ENCODE data around the gene PXDN. TPM values are rescaled to one million over a fixed set of nuclear protein-coding genes. Genes with fewer than 3 reads are reported as not detected.

The PXDN gene
- total RNA-seq, 1 experiment from 2014 or later: 146 TPM

DNA sequence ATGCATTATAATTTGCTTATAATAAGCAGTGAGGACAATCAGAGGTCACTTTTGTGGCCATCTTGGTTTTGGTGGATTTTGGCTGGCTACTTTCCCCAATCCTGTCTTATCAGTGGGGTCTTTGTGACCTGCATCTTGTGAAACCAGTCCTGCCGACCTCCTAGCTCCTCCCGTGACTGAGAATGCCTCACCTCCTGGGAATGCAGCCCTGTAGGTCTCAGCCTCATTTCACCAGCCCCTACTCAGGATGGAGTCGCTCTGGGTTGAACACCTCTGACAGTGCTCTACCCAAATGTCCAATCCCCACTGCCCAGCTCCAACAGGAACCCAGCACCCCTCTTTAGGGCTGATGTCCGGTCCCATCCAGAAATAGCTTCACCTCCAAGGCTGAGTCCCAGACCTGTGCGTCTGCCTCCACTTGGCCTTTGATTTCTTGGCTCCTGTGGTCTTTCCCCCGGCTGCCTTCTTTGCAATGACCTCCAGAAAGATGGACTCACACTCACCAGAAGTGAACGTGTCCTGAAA lies 31.3 kb upstream of the PXDN start:
- no peak overlapping the region for H3K4me3 Mint-ChIP-seq
- DNase-seq (ENCODE audit: low spot score) (no peak), ATAC-seq (no peak)
- ChIA-PET POLR2A (no interaction called here), CTCF (no interaction called here)
- no peaks in the 10 kb centered on the region for H3K36me3 Mint-ChIP-seq
- TF ChIP-seq JUN (CRISPR knock-in tag; IDR thresholded peaks at IDR 0.05): no peak
- TF ChIP-seq ETV6 (CRISPR knock-in tag; IDR thresholded peaks at IDR 0.05): no peak
- TF ChIP-seq ZNF671 (CRISPR knock-in tag; IDR thresholded peaks at IDR 0.05): no peak
- TF ChIP-seq GRHL2 (CRISPR knock-in tag; IDR thresholded peaks at IDR 0.05; ENCODE audit: insufficient replicate concordance, severe bottlenecking): no peak
- no peak for TF ChIP-seq IRF2 (CRISPR knock-in tag; IDR thresholded peaks at IDR 0.05; ENCODE audit: borderline replicate concordance, low read depth)
- no peak for TF ChIP-seq FOXP1 (CRISPR knock-in tag; IDR thresholded peaks at IDR 0.05; ENCODE audit: borderline replicate concordance)
- TF ChIP-seq ZNF138 (CRISPR knock-in tag; conservative IDR thresholded peaks at IDR 0.05): no peak
- TF ChIP-seq, protein P1, sequence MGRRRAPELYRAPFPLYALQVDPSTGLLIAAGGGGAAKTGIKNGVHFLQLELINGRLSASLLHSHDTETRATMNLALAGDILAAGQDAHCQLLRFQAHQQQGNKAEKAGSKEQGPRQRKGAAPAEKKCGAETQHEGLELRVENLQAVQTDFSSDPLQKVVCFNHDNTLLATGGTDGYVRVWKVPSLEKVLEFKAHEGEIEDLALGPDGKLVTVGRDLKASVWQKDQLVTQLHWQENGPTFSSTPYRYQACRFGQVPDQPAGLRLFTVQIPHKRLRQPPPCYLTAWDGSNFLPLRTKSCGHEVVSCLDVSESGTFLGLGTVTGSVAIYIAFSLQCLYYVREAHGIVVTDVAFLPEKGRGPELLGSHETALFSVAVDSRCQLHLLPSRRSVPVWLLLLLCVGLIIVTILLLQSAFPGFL (CRISPR knock-in tag; IDR thresholded peaks at IDR 0.05; ENCODE audit: borderline replicate concordance): no peak
- TF ChIP-seq, protein P2, sequence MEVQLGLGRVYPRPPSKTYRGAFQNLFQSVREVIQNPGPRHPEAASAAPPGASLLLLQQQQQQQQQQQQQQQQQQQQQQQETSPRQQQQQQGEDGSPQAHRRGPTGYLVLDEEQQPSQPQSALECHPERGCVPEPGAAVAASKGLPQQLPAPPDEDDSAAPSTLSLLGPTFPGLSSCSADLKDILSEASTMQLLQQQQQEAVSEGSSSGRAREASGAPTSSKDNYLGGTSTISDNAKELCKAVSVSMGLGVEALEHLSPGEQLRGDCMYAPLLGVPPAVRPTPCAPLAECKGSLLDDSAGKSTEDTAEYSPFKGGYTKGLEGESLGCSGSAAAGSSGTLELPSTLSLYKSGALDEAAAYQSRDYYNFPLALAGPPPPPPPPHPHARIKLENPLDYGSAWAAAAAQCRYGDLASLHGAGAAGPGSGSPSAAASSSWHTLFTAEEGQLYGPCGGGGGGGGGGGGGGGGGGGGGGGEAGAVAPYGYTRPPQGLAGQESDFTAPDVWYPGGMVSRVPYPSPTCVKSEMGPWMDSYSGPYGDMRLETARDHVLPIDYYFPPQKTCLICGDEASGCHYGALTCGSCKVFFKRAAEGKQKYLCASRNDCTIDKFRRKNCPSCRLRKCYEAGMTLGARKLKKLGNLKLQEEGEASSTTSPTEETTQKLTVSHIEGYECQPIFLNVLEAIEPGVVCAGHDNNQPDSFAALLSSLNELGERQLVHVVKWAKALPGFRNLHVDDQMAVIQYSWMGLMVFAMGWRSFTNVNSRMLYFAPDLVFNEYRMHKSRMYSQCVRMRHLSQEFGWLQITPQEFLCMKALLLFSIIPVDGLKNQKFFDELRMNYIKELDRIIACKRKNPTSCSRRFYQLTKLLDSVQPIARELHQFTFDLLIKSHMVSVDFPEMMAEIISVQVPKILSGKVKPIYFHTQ (CRISPR knock-in tag; IDR thresholded peaks at IDR 0.05): no peak
- no peak for TF ChIP-seq JAZF1 (CRISPR knock-in tag; IDR thresholded peaks at IDR 0.05)
- TF ChIP-seq, protein P3, sequence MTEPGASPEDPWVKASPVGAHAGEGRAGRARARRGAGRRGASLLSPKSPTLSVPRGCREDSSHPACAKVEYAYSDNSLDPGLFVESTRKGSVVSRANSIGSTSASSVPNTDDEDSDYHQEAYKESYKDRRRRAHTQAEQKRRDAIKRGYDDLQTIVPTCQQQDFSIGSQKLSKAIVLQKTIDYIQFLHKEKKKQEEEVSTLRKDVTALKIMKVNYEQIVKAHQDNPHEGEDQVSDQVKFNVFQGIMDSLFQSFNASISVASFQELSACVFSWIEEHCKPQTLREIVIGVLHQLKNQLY (CRISPR knock-in tag; IDR thresholded peaks at IDR 0.05): no peak
- H3K4me1 Mint-ChIP-seq: peaks cover 25% of the 10 kb centered on the region
- H3K27ac Mint-ChIP-seq: no peak overlapping the region
- H3K9me3 Mint-ChIP-seq: no peaks in the 10 kb centered on the region
- no peaks in the 10 kb centered on the region for H3K27me3 Mint-ChIP-seq (ENCODE audit: low read depth)

DNA sequence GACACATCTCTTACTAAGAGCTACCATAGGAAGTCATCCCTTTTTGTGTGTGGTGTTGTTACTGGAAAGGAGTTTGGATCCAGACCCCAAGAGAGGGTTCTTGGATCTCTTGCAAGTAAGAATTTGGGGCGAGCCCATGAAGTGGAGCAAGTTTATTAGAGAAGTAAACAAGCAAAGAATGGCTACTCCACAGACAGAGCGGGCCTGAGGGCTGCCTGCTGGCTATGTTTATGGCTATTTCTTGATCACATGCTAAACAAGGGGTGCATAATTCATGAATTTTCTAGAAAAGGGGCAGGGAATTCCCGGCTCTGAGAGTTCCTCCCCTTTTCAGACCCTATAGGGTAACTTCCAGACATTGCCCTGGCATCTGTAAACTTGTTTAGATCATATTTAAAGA lies 30.6 kb upstream of the PXDN start:
- Mint-ChIP-seq H3K36me3 (no peaks in the 10 kb centered on the region), H3K27ac (no peak overlapping the region)
- ATAC-seq: no peak
- TF ChIP-seq, protein P4, sequence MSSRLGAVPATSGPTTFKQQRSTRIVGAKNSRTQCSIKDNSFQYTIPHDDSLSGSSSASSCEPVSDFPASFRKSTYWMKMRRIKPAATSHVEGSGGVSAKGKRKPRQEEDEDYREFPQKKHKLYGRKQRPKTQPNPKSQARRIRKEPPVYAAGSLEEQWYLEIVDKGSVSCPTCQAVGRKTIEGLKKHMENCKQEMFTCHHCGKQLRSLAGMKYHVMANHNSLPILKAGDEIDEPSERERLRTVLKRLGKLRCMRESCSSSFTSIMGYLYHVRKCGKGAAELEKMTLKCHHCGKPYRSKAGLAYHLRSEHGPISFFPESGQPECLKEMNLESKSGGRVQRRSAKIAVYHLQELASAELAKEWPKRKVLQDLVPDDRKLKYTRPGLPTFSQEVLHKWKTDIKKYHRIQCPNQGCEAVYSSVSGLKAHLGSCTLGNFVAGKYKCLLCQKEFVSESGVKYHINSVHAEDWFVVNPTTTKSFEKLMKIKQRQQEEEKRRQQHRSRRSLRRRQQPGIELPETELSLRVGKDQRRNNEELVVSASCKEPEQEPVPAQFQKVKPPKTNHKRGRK (CRISPR knock-in tag; IDR thresholded peaks at IDR 0.05; ENCODE audit: borderline replicate concordance): no peak
- TF ChIP-seq NFE2L1 (CRISPR knock-in tag; IDR thresholded peaks at IDR 0.05) (no peak), ELF4 (CRISPR knock-in tag; IDR thresholded peaks at IDR 0.05; ENCODE audit: low read depth) (no peak), ZNF423 (CRISPR knock-in tag; IDR thresholded peaks at IDR 0.05) (no peak), RELA (CRISPR knock-in tag; IDR thresholded peaks at IDR 0.05; ENCODE audit: borderline replicate concordance) (no peak)
- TF ChIP-seq, protein P5, sequence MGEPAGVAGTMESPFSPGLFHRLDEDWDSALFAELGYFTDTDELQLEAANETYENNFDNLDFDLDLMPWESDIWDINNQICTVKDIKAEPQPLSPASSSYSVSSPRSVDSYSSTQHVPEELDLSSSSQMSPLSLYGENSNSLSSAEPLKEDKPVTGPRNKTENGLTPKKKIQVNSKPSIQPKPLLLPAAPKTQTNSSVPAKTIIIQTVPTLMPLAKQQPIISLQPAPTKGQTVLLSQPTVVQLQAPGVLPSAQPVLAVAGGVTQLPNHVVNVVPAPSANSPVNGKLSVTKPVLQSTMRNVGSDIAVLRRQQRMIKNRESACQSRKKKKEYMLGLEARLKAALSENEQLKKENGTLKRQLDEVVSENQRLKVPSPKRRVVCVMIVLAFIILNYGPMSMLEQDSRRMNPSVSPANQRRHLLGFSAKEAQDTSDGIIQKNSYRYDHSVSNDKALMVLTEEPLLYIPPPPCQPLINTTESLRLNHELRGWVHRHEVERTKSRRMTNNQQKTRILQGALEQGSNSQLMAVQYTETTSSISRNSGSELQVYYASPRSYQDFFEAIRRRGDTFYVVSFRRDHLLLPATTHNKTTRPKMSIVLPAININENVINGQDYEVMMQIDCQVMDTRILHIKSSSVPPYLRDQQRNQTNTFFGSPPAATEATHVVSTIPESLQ (CRISPR knock-in tag; IDR thresholded peaks at IDR 0.05): no peak
- TF ChIP-seq, protein P6, sequence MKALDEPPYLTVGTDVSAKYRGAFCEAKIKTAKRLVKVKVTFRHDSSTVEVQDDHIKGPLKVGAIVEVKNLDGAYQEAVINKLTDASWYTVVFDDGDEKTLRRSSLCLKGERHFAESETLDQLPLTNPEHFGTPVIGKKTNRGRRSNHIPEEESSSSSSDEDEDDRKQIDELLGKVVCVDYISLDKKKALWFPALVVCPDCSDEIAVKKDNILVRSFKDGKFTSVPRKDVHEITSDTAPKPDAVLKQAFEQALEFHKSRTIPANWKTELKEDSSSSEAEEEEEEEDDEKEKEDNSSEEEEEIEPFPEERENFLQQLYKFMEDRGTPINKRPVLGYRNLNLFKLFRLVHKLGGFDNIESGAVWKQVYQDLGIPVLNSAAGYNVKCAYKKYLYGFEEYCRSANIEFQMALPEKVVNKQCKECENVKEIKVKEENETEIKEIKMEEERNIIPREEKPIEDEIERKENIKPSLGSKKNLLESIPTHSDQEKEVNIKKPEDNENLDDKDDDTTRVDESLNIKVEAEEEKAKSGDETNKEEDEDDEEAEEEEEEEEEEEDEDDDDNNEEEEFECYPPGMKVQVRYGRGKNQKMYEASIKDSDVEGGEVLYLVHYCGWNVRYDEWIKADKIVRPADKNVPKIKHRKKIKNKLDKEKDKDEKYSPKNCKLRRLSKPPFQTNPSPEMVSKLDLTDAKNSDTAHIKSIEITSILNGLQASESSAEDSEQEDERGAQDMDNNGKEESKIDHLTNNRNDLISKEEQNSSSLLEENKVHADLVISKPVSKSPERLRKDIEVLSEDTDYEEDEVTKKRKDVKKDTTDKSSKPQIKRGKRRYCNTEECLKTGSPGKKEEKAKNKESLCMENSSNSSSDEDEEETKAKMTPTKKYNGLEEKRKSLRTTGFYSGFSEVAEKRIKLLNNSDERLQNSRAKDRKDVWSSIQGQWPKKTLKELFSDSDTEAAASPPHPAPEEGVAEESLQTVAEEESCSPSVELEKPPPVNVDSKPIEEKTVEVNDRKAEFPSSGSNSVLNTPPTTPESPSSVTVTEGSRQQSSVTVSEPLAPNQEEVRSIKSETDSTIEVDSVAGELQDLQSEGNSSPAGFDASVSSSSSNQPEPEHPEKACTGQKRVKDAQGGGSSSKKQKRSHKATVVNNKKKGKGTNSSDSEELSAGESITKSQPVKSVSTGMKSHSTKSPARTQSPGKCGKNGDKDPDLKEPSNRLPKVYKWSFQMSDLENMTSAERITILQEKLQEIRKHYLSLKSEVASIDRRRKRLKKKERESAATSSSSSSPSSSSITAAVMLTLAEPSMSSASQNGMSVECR (CRISPR knock-in tag; IDR thresholded peaks at IDR 0.05; ENCODE audit: borderline replicate concordance): no peak

More for the DNA sequence above, 30.6 kb upstream of the PXDN start:
- no peak for DNase-seq (ENCODE audit: low spot score)
- ChIA-PET POLR2A (no interaction called here), CTCF (no interaction called here)
- H3K4me1 Mint-ChIP-seq: peaks cover 25% of the 10 kb centered on the region
- H3K27me3 Mint-ChIP-seq (ENCODE audit: low read depth): no peaks in the 10 kb centered on the region
- no peaks in the 10 kb centered on the region for H3K9me3 Mint-ChIP-seq
- H3K4me3 Mint-ChIP-seq: no peak overlapping the region
